ENCODE results near the gene RNF222. TPM values are rescaled to one million over a fixed set of nuclear protein-coding genes. Genes with fewer than 3 reads are reported as not detected.

Gene RNF222
- total RNA-seq, 1 experiment from 2014 or later = 0.79 TPM

DNA sequence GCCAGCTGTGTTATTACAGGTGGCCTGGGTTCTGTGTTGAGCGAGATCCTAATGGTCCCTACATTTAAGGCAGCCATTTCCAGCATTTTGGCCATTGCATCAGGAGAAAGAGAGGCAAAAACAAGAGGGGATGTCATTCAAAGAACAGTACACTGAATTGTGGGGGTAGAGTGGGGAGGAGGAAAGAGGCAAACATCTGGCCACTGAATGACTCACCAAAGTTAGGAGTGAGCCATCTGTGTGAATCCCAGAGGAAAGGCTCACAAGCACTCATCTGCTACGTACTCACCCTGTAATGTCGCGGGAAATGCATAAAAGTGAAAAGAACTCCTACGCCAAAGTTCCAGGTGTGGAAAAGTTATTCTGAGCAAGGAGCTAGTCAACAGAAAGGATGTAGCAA is 37.9 kb downstream of the RNF222 start:
- Histone ChIP-seq H3K4me2 (no peak overlapping the region), H3K36me3 (ENCODE audit: low read depth) (no peaks in the 10 kb centered on the region), H4K20me1 (ENCODE audit: insufficient read depth) (no peaks in the 10 kb centered on the region), H3K27me3 (ENCODE audit: insufficient read depth, low read depth) (no peaks in the 10 kb centered on the region), H3K4me1 (replicated peaks; ENCODE audit: insufficient read depth) (peaks cover 5% of the 10 kb centered on the region; the same call in 1 of the 2 replicates), H3K27ac (no peak overlapping the region), H3K9me3 (ENCODE audit: insufficient read depth, low read depth) (no peaks in the 10 kb centered on the region), H3K79me2 (ENCODE audit: low read depth) (no peaks in the 10 kb centered on the region), H3K9me2 (ENCODE audit: insufficient read depth) (no peaks in the 10 kb centered on the region), H3F3A (ENCODE audit: insufficient read depth, low read depth) (0 out of 2 replicates have a peak, but pooled peaks cover 1% of the 10 kb centered on the region), H2AFZ (no peak overlapping the region), H3K4me3 (no peak overlapping the region)
- ChIA-PET POLR2A (ENCODE audit: unreplicated experiment) (no interaction called here), CTCF (no interaction called here)
- no peak for DNase-seq
- TF ChIP-seq, protein P1, sequence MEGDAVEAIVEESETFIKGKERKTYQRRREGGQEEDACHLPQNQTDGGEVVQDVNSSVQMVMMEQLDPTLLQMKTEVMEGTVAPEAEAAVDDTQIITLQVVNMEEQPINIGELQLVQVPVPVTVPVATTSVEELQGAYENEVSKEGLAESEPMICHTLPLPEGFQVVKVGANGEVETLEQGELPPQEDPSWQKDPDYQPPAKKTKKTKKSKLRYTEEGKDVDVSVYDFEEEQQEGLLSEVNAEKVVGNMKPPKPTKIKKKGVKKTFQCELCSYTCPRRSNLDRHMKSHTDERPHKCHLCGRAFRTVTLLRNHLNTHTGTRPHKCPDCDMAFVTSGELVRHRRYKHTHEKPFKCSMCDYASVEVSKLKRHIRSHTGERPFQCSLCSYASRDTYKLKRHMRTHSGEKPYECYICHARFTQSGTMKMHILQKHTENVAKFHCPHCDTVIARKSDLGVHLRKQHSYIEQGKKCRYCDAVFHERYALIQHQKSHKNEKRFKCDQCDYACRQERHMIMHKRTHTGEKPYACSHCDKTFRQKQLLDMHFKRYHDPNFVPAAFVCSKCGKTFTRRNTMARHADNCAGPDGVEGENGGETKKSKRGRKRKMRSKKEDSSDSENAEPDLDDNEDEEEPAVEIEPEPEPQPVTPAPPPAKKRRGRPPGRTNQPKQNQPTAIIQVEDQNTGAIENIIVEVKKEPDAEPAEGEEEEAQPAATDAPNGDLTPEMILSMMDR (conservative IDR thresholded peaks at IDR 0.05) = no peak
- TF ChIP-seq EZH2 (IDR thresholded peaks at IDR 0.05; ENCODE audit: low read depth) = no peak
- no TSS peak for BruUV-seq (replicated peaks)
- intact Hi-C loops (cut with micrococcal nuclease; ENCODE audit: unreplicated experiment) = no loop called here

DNA sequence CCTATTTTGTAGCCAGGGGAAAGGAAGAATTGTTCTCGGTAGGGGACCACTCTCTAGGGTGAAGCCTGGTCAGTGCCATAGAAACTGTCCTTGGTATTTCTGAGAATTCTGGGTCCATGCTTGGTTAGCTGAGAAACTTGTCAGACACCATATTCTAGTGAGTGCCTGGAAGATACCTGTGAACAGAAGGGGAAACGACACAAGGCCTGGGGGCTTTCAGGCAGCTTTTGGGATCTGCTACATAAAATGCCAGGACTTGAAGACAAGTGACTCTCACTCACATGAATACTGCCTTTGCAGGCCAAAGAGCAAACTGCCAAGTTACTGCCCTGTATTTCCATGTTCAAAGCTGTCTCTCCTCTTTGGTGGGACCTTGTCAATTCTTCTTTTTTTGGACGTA is 39.7 kb downstream of the RNF222 start:
- no peak overlapping the region for H3K4me3 ChIP-seq
- no peaks in the 10 kb centered on the region for H3K9me3 ChIP-seq (ENCODE audit: insufficient read depth, low read depth)
- no peak for TF ChIP-seq EZH2 (IDR thresholded peaks at IDR 0.05; ENCODE audit: low read depth)
- TF ChIP-seq, protein P1 (conservative IDR thresholded peaks at IDR 0.05) = no peak
- no TSS peak for BruUV-seq (replicated peaks)
- no peaks in the 10 kb centered on the region for H3K4me1 ChIP-seq (replicated peaks; ENCODE audit: insufficient read depth)
- H3K79me2 ChIP-seq (ENCODE audit: low read depth) = no peaks in the 10 kb centered on the region
- no peak overlapping the region for H3K4me2 ChIP-seq
- no peaks in the 10 kb centered on the region for H3K27me3 ChIP-seq (ENCODE audit: insufficient read depth, low read depth)
- no peak overlapping the region for H2AFZ ChIP-seq
- ChIA-PET POLR2A (ENCODE audit: unreplicated experiment) (interaction anchor here (0.8 kb wide), 1 partner anchor 25 kb away, joined by 10 read pairs; no protein-coding TSS in a partner anchor), CTCF (no interaction called here)
- no peaks in the 10 kb centered on the region for H3F3A ChIP-seq (ENCODE audit: insufficient read depth, low read depth)
- H3K36me3 ChIP-seq (ENCODE audit: low read depth) = no peaks in the 10 kb centered on the region
- H4K20me1 ChIP-seq (ENCODE audit: insufficient read depth) = no peaks in the 10 kb centered on the region
- no peak overlapping the region for H3K27ac ChIP-seq
- no peak for DNase-seq
- intact Hi-C loops (cut with micrococcal nuclease; ENCODE audit: unreplicated experiment) = no loop called here
- no peaks in the 10 kb centered on the region for H3K9me2 ChIP-seq (ENCODE audit: insufficient read depth)

DNA sequence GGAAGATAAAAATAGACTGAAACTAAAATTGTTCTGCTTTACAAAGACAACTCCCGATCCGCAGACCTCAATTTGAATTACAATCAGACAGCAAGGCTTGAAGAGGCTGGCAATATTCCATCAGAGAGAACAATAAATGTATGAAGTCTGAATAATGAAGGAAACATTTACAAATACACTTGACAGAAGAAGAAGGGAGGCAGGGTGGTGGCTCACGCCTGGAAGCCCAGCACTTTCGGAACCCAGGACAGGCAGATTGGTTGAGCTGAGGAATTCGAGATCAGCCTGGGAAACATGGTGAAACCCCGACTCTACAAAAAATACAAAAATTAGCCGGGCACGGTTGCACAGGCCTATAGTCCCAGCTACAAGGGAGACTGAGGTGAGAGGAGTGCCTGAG is 43.4 kb downstream of the RNF222 start:
- no TSS peak for BruUV-seq (replicated peaks)
- ChIA-PET CTCF (no interaction called here), POLR2A (ENCODE audit: unreplicated experiment) (no interaction called here)

More for the DNA sequence above, 43.4 kb downstream of the RNF222 start:
- DNase-seq = no peak
- Histone ChIP-seq H3K9me3 (ENCODE audit: insufficient read depth, low read depth) (no peaks in the 10 kb centered on the region), H3K4me2 (no peak overlapping the region), H4K20me1 (ENCODE audit: insufficient read depth) (no peaks in the 10 kb centered on the region), H3F3A (ENCODE audit: insufficient read depth, low read depth) (no peaks in the 10 kb centered on the region), H3K79me2 (ENCODE audit: low read depth) (no peaks in the 10 kb centered on the region), H3K36me3 (ENCODE audit: low read depth) (no peaks in the 10 kb centered on the region), H3K4me1 (replicated peaks; ENCODE audit: insufficient read depth) (no peaks in the 10 kb centered on the region), H3K9me2 (ENCODE audit: insufficient read depth) (no peaks in the 10 kb centered on the region), H3K4me3 (no peak overlapping the region), H3K27ac (no peak overlapping the region), H2AFZ (no peak overlapping the region), H3K27me3 (ENCODE audit: insufficient read depth, low read depth) (no peaks in the 10 kb centered on the region)
- no peak for TF ChIP-seq EZH2 (IDR thresholded peaks at IDR 0.05; ENCODE audit: low read depth)
- TF ChIP-seq, protein P1 (conservative IDR thresholded peaks at IDR 0.05) = no peak
- intact Hi-C loops (cut with micrococcal nuclease; ENCODE audit: unreplicated experiment) = no loop called here
